ENCODE data around the gene CDC42EP2. TPM values are rescaled to one million over a fixed set of nuclear protein-coding genes. Genes with fewer than 3 reads are reported as not detected.
A peak's percentile ranks its signal among the peaks of the same experiment; 100 is the strongest.

Gene CDC42EP2
- total and polyA plus RNA-seq, 2 of the 13 experiments (the other 11 are each of a cell fraction or from before 2014, with no cell fraction given), result 2.3 to 7.1 TPM

GRCh38 chr11:65314501-65315203 lies at the start of gene CDC42EP2 (continued):
- TF ChIP-seq BHLHE40 (IDR thresholded peaks at IDR 0.05; ENCODE audit: low read length) (no peak), ZFP36 (IDR thresholded peaks at IDR 0.05; ENCODE audit: borderline replicate concordance, low read depth, low read length, partially characterized antibody) (no peak), RXRB (CRISPR knock-in tag; IDR thresholded peaks at IDR 0.05; ENCODE audit: borderline replicate concordance) (peak; percentile 30; the same call in 1 of the 2 replicates), SRSF1 (optimal IDR thresholded peaks at IDR 0.05; ENCODE audit: low read depth, low read length) (no peak), ZKSCAN5 (CRISPR knock-in tag; IDR thresholded peaks at IDR 0.05) (no peak), ISL2 (CRISPR knock-in tag; IDR thresholded peaks at IDR 0.05) (no peak), RFX3 (CRISPR knock-in tag; IDR thresholded peaks at IDR 0.05) (no peak), ZNF646 (CRISPR knock-in tag; IDR thresholded peaks at IDR 0.05) (no peak), ISX (CRISPR knock-in tag; conservative IDR thresholded peaks at IDR 0.05) (no peak), MATR3 (CRISPR knock-in tag; IDR thresholded peaks at IDR 0.05) (no peak), ZNF75D (CRISPR knock-in tag; IDR thresholded peaks at IDR 0.05; ENCODE audit: borderline replicate concordance) (no peak), KDM1A (CRISPR knock-in tag; IDR thresholded peaks at IDR 0.05) (no peak), DNMT3B (CRISPR knock-in tag; conservative IDR thresholded peaks at IDR 0.05) (no peak), ZC3H13 (CRISPR knock-in tag; IDR thresholded peaks at IDR 0.05) (no peak), RXRA (CRISPR knock-in tag; IDR thresholded peaks at IDR 0.05) (no peak), ZFP91 (CRISPR knock-in tag; IDR thresholded peaks at IDR 0.05; ENCODE audit: borderline replicate concordance) (no peak), ZEB1 (IDR thresholded peaks at IDR 0.05; ENCODE audit: insufficient replicate concordance, low read depth) (no peak), ZNF749 (CRISPR knock-in tag; IDR thresholded peaks at IDR 0.05; ENCODE audit: borderline replicate concordance) (no peak)
- TF ChIP-seq, protein P1, sequence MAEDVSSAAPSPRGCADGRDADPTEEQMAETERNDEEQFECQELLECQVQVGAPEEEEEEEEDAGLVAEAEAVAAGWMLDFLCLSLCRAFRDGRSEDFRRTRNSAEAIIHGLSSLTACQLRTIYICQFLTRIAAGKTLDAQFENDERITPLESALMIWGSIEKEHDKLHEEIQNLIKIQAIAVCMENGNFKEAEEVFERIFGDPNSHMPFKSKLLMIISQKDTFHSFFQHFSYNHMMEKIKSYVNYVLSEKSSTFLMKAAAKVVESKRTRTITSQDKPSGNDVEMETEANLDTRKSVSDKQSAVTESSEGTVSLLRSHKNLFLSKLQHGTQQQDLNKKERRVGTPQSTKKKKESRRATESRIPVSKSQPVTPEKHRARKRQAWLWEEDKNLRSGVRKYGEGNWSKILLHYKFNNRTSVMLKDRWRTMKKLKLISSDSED (CRISPR knock-in tag; IDR thresholded peaks at IDR 0.05), result no peak
- TF ChIP-seq, protein P2, sequence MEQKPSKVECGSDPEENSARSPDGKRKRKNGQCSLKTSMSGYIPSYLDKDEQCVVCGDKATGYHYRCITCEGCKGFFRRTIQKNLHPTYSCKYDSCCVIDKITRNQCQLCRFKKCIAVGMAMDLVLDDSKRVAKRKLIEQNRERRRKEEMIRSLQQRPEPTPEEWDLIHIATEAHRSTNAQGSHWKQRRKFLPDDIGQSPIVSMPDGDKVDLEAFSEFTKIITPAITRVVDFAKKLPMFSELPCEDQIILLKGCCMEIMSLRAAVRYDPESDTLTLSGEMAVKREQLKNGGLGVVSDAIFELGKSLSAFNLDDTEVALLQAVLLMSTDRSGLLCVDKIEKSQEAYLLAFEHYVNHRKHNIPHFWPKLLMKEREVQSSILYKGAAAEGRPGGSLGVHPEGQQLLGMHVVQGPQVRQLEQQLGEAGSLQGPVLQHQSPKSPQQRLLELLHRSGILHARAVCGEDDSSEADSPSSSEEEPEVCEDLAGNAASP (CRISPR knock-in tag; IDR thresholded peaks at IDR 0.05; ENCODE audit: borderline replicate concordance), result peak; percentile 26; the same call in 1 of the 2 replicates
